T-helper 2 cell treated with Interferon-gamma antibody and Interleukin-4, amounts not matched to agents 5 μg/mL and 100 μg/mL, for 36 hours (primary cell): ENCODE results near the gene ARID1A.
"Not testable (repeated sequence)": the region's sequence is repeated elsewhere in the genome, so short reads cannot be mapped to it uniquely, and the experiment has no call there.

Source experiments
- DNase-seq: peaks from one replicate; pipeline ENCODE4 v3.0.0; 2021; ENCODE audit warnings: low spot score
- H3K27ac Mint-ChIP-seq: one replicate; pipeline ENCODE4 v1.8.0; 2021; ENCODE audit warnings: mild to moderate bottlenecking, mixed read lengths
- H3K27me3 Mint-ChIP-seq: one replicate; pipeline ENCODE4 v1.8.0; 2021; ENCODE audit warnings: low read depth, mixed read lengths
- H3K36me3 Mint-ChIP-seq: one replicate; pipeline ENCODE4 v1.8.0; 2021; ENCODE audit warnings: low read depth, mixed read lengths
- H3K4me1 Mint-ChIP-seq: one replicate; pipeline ENCODE4 v1.8.0; 2021; ENCODE audit warnings: low read depth, mixed read lengths
- H3K4me3 Mint-ChIP-seq: one replicate; pipeline ENCODE4 v1.8.0; 2022; ENCODE audit warnings: mild to moderate bottlenecking, moderate library complexity, mixed read lengths
- H3K9me3 Mint-ChIP-seq: one replicate; pipeline ENCODE4 v1.8.0; 2021; ENCODE audit warnings: mixed read lengths

ARID1A gene

GRCh38 chr1:26787706-26788514 is 92.1 kb downstream of the ARID1A start, which contains the start of gene PIGV:
Gene PIGV (plus strand): TSS chr1:26787950. CDS start chr1:26790816, 2,866 bp downstream.
- Mint-ChIP-seq H3K27ac (peak within 1 kb of the TSS; percentile 99), H3K9me3 (no peaks in the 10 kb centered on the region), H3K4me3 (peak within 1 kb of the TSS; percentile 94), H3K36me3 (peaks cover 6% of the 10 kb centered on the region), H3K27me3 (no peaks in the 10 kb centered on the region), H3K4me1 (peaks cover 65% of the 10 kb centered on the region)
- DNase-seq = peak; percentile 88

- H3K9me3 Mint-ChIP-seq = no peaks in the 10 kb centered on the region
- H3K4me1 Mint-ChIP-seq = peaks cover 68% of the 10 kb centered on the region
- no peaks in the 10 kb centered on the region for H3K27me3 Mint-ChIP-seq
- peak overlapping the region; percentile 94 for H3K4me3 Mint-ChIP-seq
- peak overlapping the region; percentile 96 for H3K27ac Mint-ChIP-seq
- no peak for DNase-seq
- peaks cover 9% of the 10 kb centered on the region for H3K36me3 Mint-ChIP-seq
Observed at GRCh38 chr1:26788515-26788785, 92.6 kb downstream of the ARID1A start.

GRCh38 chr1:26788836-26789611 is 93.2 kb downstream of the ARID1A start:
- Mint-ChIP-seq H3K27me3 (no peaks in the 10 kb centered on the region), H3K36me3 (peaks cover 11% of the 10 kb centered on the region), H3K4me3 (peak overlapping the region; percentile 94), H3K9me3 (no peaks in the 10 kb centered on the region), H3K27ac (peak overlapping the region; percentile 96), H3K4me1 (peaks cover 68% of the 10 kb centered on the region)
- peak; percentile 83 for DNase-seq

- Mint-ChIP-seq H3K9me3 (no peaks in the 10 kb centered on the region), H3K27me3 (no peaks in the 10 kb centered on the region), H3K4me3 (peak overlapping the region; percentile 94), H3K36me3 (peaks cover 15% of the 10 kb centered on the region), H3K4me1 (peaks cover 68% of the 10 kb centered on the region), H3K27ac (peak overlapping the region; percentile 96)
- DNase-seq = no peak
Observed at GRCh38 chr1:26789612-26789865, 93.7 kb downstream of the ARID1A start.

GRCh38 chr1:26789931-26790330 is 94.1 kb downstream of the ARID1A start:
- Mint-ChIP-seq H3K4me1 (peaks cover 66% of the 10 kb centered on the region), H3K9me3 (no peaks in the 10 kb centered on the region), H3K36me3 (peaks cover 19% of the 10 kb centered on the region), H3K27ac (peak overlapping the region; percentile 96), H3K27me3 (no peaks in the 10 kb centered on the region), H3K4me3 (peak overlapping the region; percentile 94)
- DNase-seq = no peak

GRCh38 chr1:26790551-26790953 is 94.7 kb downstream of the ARID1A start:
- Mint-ChIP-seq H3K4me1 (peaks cover 61% of the 10 kb centered on the region), H3K4me3 (peak overlapping the region; percentile 94), H3K36me3 (peaks cover 19% of the 10 kb centered on the region), H3K9me3 (no peaks in the 10 kb centered on the region), H3K27ac (peak overlapping the region; percentile 96), H3K27me3 (no peaks in the 10 kb centered on the region)
- peak; percentile 67 for DNase-seq

GRCh38 chr1:26791148-26791547 is 95.3 kb downstream of the ARID1A start:
- Mint-ChIP-seq H3K4me1 (peaks cover 55% of the 10 kb centered on the region), H3K4me3 (peak overlapping the region; percentile 94), H3K27ac (peak overlapping the region; percentile 96), H3K9me3 (no peaks in the 10 kb centered on the region), H3K27me3 (no peaks in the 10 kb centered on the region), H3K36me3 (peaks cover 19% of the 10 kb centered on the region)
- DNase-seq = no peak

GRCh38 chr1:26791626-26792025 is 95.8 kb downstream of the ARID1A start:
- Mint-ChIP-seq H3K27me3 (no peaks in the 10 kb centered on the region), H3K27ac (peak overlapping the region; percentile 61), H3K9me3 (no peaks in the 10 kb centered on the region), H3K4me1 (peaks cover 50% of the 10 kb centered on the region), H3K36me3 (peaks cover 23% of the 10 kb centered on the region), H3K4me3 (peak overlapping the region; percentile 94)
- no peak for DNase-seq

GRCh38 chr1:26792924-26793323 is 97.1 kb downstream of the ARID1A start:
- no peak for DNase-seq
- no peak overlapping the region for H3K4me3 Mint-ChIP-seq
- H3K27me3 Mint-ChIP-seq = no peaks in the 10 kb centered on the region
- no peaks in the 10 kb centered on the region for H3K9me3 Mint-ChIP-seq
- H3K36me3 Mint-ChIP-seq = peaks cover 29% of the 10 kb centered on the region
- H3K4me1 Mint-ChIP-seq = peaks cover 47% of the 10 kb centered on the region
- H3K27ac Mint-ChIP-seq = peak overlapping the region; percentile 22

GRCh38 chr1:26794391-26794790 is 98.6 kb downstream of the ARID1A start:
- no peaks in the 10 kb centered on the region for H3K9me3 Mint-ChIP-seq
- no peak for DNase-seq
- H3K4me3 Mint-ChIP-seq = no peak overlapping the region
- H3K36me3 Mint-ChIP-seq = peaks cover 30% of the 10 kb centered on the region
- no peaks in the 10 kb centered on the region for H3K27me3 Mint-ChIP-seq
- peaks cover 45% of the 10 kb centered on the region for H3K4me1 Mint-ChIP-seq
- H3K27ac Mint-ChIP-seq = no peak overlapping the region

GRCh38 chr1:26797627-26798026 is 101.8 kb downstream of the ARID1A start:
- Mint-ChIP-seq H3K4me1 (peaks cover 47% of the 10 kb centered on the region), H3K9me3 (no peaks in the 10 kb centered on the region), H3K36me3 (peaks cover 40% of the 10 kb centered on the region), H3K27me3 (no peaks in the 10 kb centered on the region), H3K27ac (peak overlapping the region; percentile 72), H3K4me3 (no peak overlapping the region)
- DNase-seq = no peak

GRCh38 chr1:26799479-26800142 is 103.8 kb downstream of the ARID1A start:
- Mint-ChIP-seq H3K4me1 (peaks cover 40% of the 10 kb centered on the region), H3K27ac (peak overlapping the region; percentile 86), H3K27me3 (no peaks in the 10 kb centered on the region), H3K4me3 (peak overlapping the region; percentile 80), H3K36me3 (peaks cover 26% of the 10 kb centered on the region), H3K9me3 (no peaks in the 10 kb centered on the region)
- no peak for DNase-seq

- not testable (repeated sequence) for H3K9me3 Mint-ChIP-seq, H3K27me3 Mint-ChIP-seq, DNase-seq, H3K4me3 Mint-ChIP-seq, H3K27ac Mint-ChIP-seq
- H3K4me1 Mint-ChIP-seq = peaks cover 34% of the 10 kb centered on the region
- peaks cover 12% of the 10 kb centered on the region for H3K36me3 Mint-ChIP-seq
Observed at GRCh38 chr1:26803932-26804331, 108.1 kb downstream of the ARID1A start.

- H3K36me3 Mint-ChIP-seq, H3K27me3 Mint-ChIP-seq, H3K4me3 Mint-ChIP-seq, H3K9me3 Mint-ChIP-seq: not testable (repeated sequence)
- peaks cover 19% of the 10 kb centered on the region for H3K4me1 Mint-ChIP-seq
- peak overlapping the region; percentile 62 for H3K27ac Mint-ChIP-seq
- peak; percentile 62 for DNase-seq
Observed at GRCh38 chr1:26810105-26810504, 114.3 kb downstream of the ARID1A start.
